Lower lobe of right lung (tissue), 2 donors: ENCODE measurements around the gene UCMA. TPM values are rescaled to one million over a fixed set of nuclear protein-coding genes. Genes with fewer than 3 reads are reported as not detected.

ENCODE experiments used
- ATAC-seq, 2 donors: fragments of 200-7000 bp; cut with Tn5 transposase; one replicate each; pipeline ENCODE4 v1.9.1; 2020 to 2022; ENCODE audit warnings: mild to moderate bottlenecking in 2 of 2, moderate library complexity in 2 of 2
- DNase-seq: peaks from one replicate; pipeline ENCODE4 v3.0.0-alpha.2; 2020
- H3K27ac ChIP-seq: fragments of 200-600 bp; one replicate; pipeline ENCODE4 v1.8.0; 2022
- H3K27me3 ChIP-seq: fragments of 200-600 bp; one replicate; pipeline ENCODE4 v1.8.0; 2022; ENCODE audit warnings: low read depth
- H3K36me3 ChIP-seq: fragments of 200-600 bp; one replicate; pipeline ENCODE4 v1.8.0; 2022; ENCODE audit warnings: mild to moderate bottlenecking
- H3K4me1 ChIP-seq: fragments of 200-600 bp; one replicate; pipeline ENCODE4 v1.8.0; 2022
- H3K4me3 ChIP-seq: fragments of 200-600 bp; one replicate; pipeline ENCODE4 v1.8.0; 2022; ENCODE audit warnings: mild to moderate bottlenecking
- H3K9me3 ChIP-seq: fragments of 200-600 bp; one replicate; pipeline ENCODE4 v1.8.0; 2022
- CTCF ChIP-seq: fragments of 200-600 bp; IDR thresholded peaks from one replicate; pipeline ENCODE4 v1.8.0; 2022; ENCODE audit warnings: antibody characterized with exemption, mild to moderate bottlenecking
- intact Hi-C: fragments of 100-400 bp; cut with DNase I; formaldehyde crosslinking; loops from one replicate; pipeline ENCODE4 v1.11.0; 2022
- total RNA-seq: library from RNA; stranded (reverse); fragmentation: NEBNext Ultra II Directional; extraction: Animal tissue kit (Norgen Biotek cat#: 25700); gene quantifications from one replicate; pipeline ENCODE4 v1.2.1, GENCODE V29; 2021
- donor health status: DM: no; HTN: yes; CAD: no; lungs with severe emphysema.

Gene UCMA
- total RNA-seq, 1 donor from 2014 or later = not detected

- intact Hi-C loops = no loop called here
- no peak for TF ChIP-seq CTCF
- no peak for ATAC-seq
- H3K4me1 ChIP-seq = no peaks in the 10 kb centered on the region
- DNase-seq = no peak
- no peaks in the 10 kb centered on the region for H3K27me3 ChIP-seq
- no peak overlapping the region for H3K27ac ChIP-seq
- H3K4me3 ChIP-seq = no peak overlapping the region
- H3K36me3 ChIP-seq = no peaks in the 10 kb centered on the region
- H3K9me3 ChIP-seq = no peaks in the 10 kb centered on the region
These were observed 15.3 kb downstream of the UCMA start for GRCh38 chr10:13218878-13219277.

DNA sequence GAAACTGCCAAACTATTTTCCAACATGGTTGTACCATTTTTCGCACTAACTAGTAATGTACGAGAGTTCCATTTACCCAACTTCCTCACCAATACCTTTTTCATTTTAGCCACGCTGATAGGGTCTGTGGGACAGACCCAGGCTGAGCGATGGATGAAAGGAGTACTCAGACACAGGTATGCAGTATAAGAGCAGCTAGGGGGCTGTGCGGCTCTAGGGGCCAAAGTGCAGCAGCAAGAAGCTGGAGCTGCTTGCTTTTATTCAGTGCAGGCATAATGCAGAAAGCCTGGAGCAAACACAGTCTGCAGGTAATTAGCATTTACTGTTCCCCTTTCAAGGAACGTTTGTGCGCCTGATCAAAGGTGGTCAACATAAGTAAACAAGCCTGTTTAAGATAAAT, 21.0 kb downstream of the UCMA start:
- no peak for TF ChIP-seq CTCF
- intact Hi-C loops = no loop called here
- no peaks in the 10 kb centered on the region for H3K36me3 ChIP-seq
- DNase-seq (no peak), ATAC-seq (no peak)
- H3K27ac ChIP-seq = no peak overlapping the region
- H3K4me1 ChIP-seq = no peaks in the 10 kb centered on the region
- no peaks in the 10 kb centered on the region for H3K27me3 ChIP-seq
- H3K9me3 ChIP-seq = no peaks in the 10 kb centered on the region
- no peak overlapping the region for H3K4me3 ChIP-seq

GRCh38 chr10:13206546-13207443, 27.4 kb downstream of the UCMA start:
- intact Hi-C loops = no loop called here
- Histone ChIP-seq H3K9me3 (no peaks in the 10 kb centered on the region), H3K36me3 (no peaks in the 10 kb centered on the region), H3K27me3 (no peaks in the 10 kb centered on the region), H3K4me3 (no peak overlapping the region), H3K4me1 (no peaks in the 10 kb centered on the region), H3K27ac (no peak overlapping the region)
- peak; percentile 46 for TF ChIP-seq CTCF
- no peak for DNase-seq
- no peak for ATAC-seq

DNA sequence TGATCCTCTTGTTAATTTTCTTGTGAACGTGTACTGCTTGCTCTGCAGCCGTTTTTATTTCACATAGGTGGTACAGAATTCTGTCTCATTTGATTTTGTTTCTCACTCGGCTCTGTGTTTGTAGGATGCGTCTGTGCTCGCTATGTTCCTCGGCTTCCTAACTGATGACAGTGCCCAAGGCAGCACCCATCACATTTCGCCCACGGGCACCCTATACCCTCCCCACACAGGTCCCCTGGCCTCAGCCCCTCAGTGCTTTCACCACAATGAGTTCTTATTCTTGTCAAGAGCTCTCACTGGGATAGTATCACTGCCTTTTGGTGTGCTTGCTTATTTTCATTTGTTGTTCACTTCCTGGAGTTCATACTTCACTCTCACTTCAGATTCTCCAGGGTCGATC, 28.1 kb downstream of the UCMA start:
- ATAC-seq = no peak
- Histone ChIP-seq H3K9me3 (no peaks in the 10 kb centered on the region), H3K27ac (no peak overlapping the region), H3K4me1 (no peaks in the 10 kb centered on the region), H3K36me3 (no peaks in the 10 kb centered on the region), H3K4me3 (no peak overlapping the region), H3K27me3 (no peaks in the 10 kb centered on the region)
- intact Hi-C loops = no loop called here
- no peak for TF ChIP-seq CTCF
- DNase-seq = no peak

GRCh38 chr10:13201132-13201531, 33.0 kb downstream of the UCMA start:
- ATAC-seq (no peak), DNase-seq (no peak)
- H3K27ac ChIP-seq = no peak overlapping the region
- no peak for TF ChIP-seq CTCF
- H3K4me1 ChIP-seq = no peaks in the 10 kb centered on the region
- H3K27me3 ChIP-seq = no peaks in the 10 kb centered on the region
- H3K9me3 ChIP-seq = no peaks in the 10 kb centered on the region
- no peaks in the 10 kb centered on the region for H3K36me3 ChIP-seq
- H3K4me3 ChIP-seq = no peak overlapping the region
- intact Hi-C loops = no loop called here
